ENCODE data around the gene FBN2. TPM values are rescaled to one million over a fixed set of nuclear protein-coding genes. Genes with fewer than 3 reads are reported as not detected.

Gene FBN2
- total RNA-seq, 4 donors from 2014 or later: 5.3 to 19.4 (median 7.5) TPM

DNA sequence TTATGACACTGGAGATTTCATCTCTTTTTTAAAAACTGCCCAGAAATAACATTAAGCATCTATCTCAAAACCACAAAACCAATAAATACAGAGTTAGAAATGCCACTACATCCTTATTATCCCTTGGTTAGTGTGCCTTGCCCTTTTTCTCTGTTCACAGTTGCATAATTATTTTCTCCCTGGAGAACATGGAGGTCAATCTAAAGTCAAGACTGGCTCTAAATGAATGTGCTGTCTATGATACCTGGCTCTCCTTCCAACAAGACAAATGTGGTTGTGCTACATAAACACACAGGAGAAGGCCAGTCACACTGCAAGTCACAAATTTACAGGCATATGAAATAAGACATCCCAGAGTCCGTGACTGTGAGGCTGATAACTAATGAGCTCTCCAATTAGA is 2.8 kb downstream of the FBN2 start:
- 27 to 75% methylated on average over 1 of the region's 1 CpG for WGBS, 2 donors (ENCODE audit: low coverage in 1 of 2)
- TF ChIP-seq POLR2A (IDR thresholded peaks at IDR 0.05) (no peak), EP300 (IDR thresholded peaks at IDR 0.05) (no peak), POLR2AphosphoS5 (IDR thresholded peaks at IDR 0.05) (no peak)
- TF ChIP-seq, protein P1, sequence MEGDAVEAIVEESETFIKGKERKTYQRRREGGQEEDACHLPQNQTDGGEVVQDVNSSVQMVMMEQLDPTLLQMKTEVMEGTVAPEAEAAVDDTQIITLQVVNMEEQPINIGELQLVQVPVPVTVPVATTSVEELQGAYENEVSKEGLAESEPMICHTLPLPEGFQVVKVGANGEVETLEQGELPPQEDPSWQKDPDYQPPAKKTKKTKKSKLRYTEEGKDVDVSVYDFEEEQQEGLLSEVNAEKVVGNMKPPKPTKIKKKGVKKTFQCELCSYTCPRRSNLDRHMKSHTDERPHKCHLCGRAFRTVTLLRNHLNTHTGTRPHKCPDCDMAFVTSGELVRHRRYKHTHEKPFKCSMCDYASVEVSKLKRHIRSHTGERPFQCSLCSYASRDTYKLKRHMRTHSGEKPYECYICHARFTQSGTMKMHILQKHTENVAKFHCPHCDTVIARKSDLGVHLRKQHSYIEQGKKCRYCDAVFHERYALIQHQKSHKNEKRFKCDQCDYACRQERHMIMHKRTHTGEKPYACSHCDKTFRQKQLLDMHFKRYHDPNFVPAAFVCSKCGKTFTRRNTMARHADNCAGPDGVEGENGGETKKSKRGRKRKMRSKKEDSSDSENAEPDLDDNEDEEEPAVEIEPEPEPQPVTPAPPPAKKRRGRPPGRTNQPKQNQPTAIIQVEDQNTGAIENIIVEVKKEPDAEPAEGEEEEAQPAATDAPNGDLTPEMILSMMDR (IDR thresholded peaks at IDR 0.05): no peak
- no peak for ATAC-seq
- Histone ChIP-seq H3K27me3 (peaks cover 45% of the 10 kb centered on the region), H3K4me1 (peaks cover 0 to 35% (median 0%) of the 10 kb centered on the region in 3 donors), H3K9me3 (no peaks in the 10 kb centered on the region), H3K27ac (no peak overlapping the region), H3K36me3 (no peaks in the 10 kb centered on the region), H3K4me3 (no peak overlapping the region)

DNA sequence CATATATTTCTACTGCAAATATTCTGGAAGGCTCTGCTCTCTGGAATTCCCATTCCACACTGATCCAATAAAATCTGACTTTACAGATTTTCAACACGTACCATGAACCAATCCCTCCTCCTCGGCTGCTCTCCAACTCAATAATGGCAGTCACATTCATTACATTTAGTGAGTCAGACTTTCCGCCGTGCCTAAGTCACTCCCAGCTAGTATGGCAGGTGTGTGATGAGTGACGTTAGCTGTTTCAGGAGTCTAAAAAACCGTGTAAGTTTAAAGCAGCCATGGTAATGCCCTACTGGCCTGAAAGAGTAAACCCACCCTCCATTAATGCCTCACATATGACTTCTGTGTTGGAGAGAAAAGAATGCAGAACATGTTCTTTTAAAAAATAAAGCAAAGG is 3.3 kb downstream of the FBN2 start:
- no peak for ATAC-seq
- WGBS, 2 donors (ENCODE audit: low coverage in 1 of 2): 36 to 46% methylated on average over 4 to 6 of the region's 6 CpGs

DNA sequence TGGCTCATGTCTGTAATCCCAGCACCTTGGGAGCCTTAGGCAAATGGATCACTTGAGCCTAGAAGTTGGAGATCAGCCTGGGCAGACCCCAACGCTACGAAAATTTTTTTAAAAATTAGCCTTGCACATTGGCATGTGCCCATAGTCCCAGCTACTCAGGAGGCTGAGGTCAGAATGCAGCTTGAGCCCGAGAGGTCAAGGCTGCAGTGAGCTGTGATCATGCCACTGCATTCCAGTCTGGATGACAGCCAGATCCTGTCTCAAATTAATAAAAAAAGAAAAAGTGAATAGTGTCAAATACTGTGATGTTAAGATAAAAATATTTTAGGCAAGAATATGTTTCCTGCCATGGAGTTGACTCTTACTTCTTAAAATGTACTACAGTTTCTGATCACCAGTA is 5.3 kb downstream of the FBN2 start:
- H3K36me3 ChIP-seq: no peaks in the 10 kb centered on the region
- TF ChIP-seq, protein P1 (IDR thresholded peaks at IDR 0.05): no peak
- TF ChIP-seq POLR2AphosphoS5 (IDR thresholded peaks at IDR 0.05) (no peak), EP300 (IDR thresholded peaks at IDR 0.05) (no peak), POLR2A (IDR thresholded peaks at IDR 0.05) (no peak)
- 40 to 46% methylated on average over 1 to 3 of the region's 3 CpGs for WGBS, 2 donors (ENCODE audit: low coverage in 1 of 2)
- peaks cover 32% of the 10 kb centered on the region for H3K27me3 ChIP-seq
- no peak overlapping the region for H3K4me3 ChIP-seq
- H3K4me1 ChIP-seq: peaks cover 0 to 21% (median 0%) of the 10 kb centered on the region in 3 donors
- H3K9me3 ChIP-seq: no peaks in the 10 kb centered on the region
- ATAC-seq: no peak
- H3K27ac ChIP-seq: no peak overlapping the region

More for the DNA sequence above, 3.3 kb downstream of the FBN2 start:
- peaks cover 0 to 35% (median 0%) of the 10 kb centered on the region in 3 donors for H3K4me1 ChIP-seq
- no peaks in the 10 kb centered on the region for H3K9me3 ChIP-seq
- H3K4me3 ChIP-seq: no peak overlapping the region
- TF ChIP-seq EP300 (IDR thresholded peaks at IDR 0.05) (no peak), POLR2A (IDR thresholded peaks at IDR 0.05) (no peak), POLR2AphosphoS5 (IDR thresholded peaks at IDR 0.05) (peak; percentile 23)
- TF ChIP-seq, protein P1 (IDR thresholded peaks at IDR 0.05): no peak
- no peak overlapping the region for H3K27ac ChIP-seq
- no peaks in the 10 kb centered on the region for H3K36me3 ChIP-seq
- peaks cover 45% of the 10 kb centered on the region for H3K27me3 ChIP-seq

DNA sequence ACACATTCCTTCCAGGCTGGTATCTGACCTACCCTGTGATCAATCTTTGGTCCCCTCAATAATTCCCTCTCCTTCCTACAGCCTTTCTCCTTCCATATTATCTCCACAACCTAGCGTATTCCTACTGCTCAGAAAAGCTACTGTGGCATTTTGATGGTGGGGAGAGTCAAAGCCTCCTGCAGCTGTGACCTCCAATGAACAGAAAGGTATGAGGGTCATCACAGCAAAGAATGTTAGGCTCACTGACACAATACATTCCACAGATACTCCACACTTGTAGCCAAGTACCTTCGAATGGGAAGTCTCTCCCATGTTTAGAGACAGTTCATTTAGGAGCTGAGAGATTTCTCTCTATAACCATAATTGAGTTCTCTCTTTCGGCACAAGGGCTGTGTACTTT is 5.9 kb downstream of the FBN2 start:
- H3K4me1 ChIP-seq: peaks cover 0 to 14% (median 0%) of the 10 kb centered on the region in 3 donors
- TF ChIP-seq, protein P1 (IDR thresholded peaks at IDR 0.05): no peak
- TF ChIP-seq POLR2A (IDR thresholded peaks at IDR 0.05) (no peak), POLR2AphosphoS5 (IDR thresholded peaks at IDR 0.05) (no peak), EP300 (IDR thresholded peaks at IDR 0.05) (no peak)

DNA sequence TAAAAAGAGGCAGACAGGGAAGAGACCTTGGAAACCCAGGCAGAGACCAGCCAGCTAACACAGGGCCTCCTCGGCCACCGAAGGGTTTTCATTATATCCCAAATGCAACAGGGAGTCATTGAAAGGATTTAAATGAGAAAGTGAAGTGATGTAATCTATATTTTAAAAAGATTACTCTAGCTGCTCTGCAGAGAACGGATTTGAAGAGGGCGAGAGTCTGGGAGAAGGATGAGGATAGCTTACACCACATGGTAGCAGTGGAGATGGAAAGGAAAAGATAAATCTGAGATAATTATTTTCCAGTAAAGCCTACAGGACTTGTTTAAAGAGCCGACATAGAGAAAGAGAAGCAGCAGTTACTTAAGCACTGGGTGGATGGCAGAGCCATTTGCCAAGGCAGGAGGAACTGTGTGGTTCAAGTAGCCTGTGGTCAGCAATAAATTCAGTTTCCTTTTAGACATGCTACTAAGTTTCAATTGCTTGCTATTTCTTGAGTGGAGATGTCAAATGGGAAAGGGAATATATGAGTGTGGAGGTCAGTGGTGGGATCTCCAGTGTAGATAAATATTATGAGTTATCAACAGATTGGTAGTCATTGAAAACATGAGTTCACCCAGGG is 9.3 kb downstream of the FBN2 start:
- Histone ChIP-seq H3K27ac (no peak overlapping the region), H3K9me3 (no peaks in the 10 kb centered on the region), H3K4me1 (no peaks in the 10 kb centered on the region), H3K36me3 (peaks cover 0 to 4% of the 10 kb centered on the region in 2 donors), H3K4me3 (no peak overlapping the region), H3K27me3 (no peaks in the 10 kb centered on the region)
- 74 to 92% methylated on average over 5 of the region's 5 CpGs for WGBS, 2 donors (ENCODE audit: low coverage in 1 of 2)
- no peak for ATAC-seq
- TF ChIP-seq EP300 (IDR thresholded peaks at IDR 0.05) (no peak), POLR2AphosphoS5 (IDR thresholded peaks at IDR 0.05) (no peak), POLR2A (IDR thresholded peaks at IDR 0.05) (no peak)
- TF ChIP-seq, protein P1 (IDR thresholded peaks at IDR 0.05): no peak

More for the DNA sequence above, 5.9 kb downstream of the FBN2 start:
- Histone ChIP-seq H3K4me3 (no peak overlapping the region), H3K36me3 (no peaks in the 10 kb centered on the region), H3K9me3 (no peaks in the 10 kb centered on the region), H3K27ac (no peak overlapping the region), H3K27me3 (peaks cover 25% of the 10 kb centered on the region)
- ATAC-seq: no peak
- WGBS, 2 donors (ENCODE audit: low coverage in 1 of 2): 60 to 84% methylated on average over 3 of the region's 3 CpGs
